ENCODE data around the gene TP63.

TP63 gene

DNA sequence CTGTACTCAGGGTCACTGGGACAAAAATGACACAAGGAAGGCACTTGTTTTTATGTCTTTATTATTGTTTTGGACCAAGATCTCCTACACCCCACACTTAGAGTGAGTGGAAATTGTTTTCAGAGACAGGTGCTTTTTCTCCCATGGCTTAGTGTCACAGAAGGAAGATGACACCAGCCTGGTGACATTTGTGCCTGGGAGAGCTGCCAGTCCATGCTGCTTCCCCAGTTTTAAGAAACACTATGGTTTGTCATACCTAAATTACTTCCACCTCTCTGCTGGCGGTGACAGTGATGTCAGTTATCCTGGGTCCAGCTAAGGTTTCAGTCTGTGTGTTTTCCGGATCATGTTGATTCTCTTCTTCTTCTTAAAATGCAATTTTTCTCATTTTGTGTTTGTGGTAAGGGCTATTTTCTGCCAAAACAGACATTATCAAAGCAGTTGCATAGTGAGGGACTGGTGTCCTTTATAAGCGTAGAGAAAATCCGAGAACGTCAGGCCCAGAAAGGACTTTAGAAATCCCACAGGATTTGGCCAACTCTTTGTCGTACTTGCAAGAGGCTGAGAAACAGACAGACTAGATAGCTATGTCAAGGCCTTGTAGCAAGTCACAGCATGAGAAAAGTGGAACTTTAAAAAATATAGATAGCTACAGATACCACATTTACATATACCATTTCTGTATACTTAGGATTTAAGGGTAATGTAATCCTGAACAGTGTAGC, 149.5 kb downstream of the TP63 start:
- no peaks in the 10 kb centered on the region for H3K27me3 ChIP-seq (ENCODE audit: insufficient read depth, poor library complexity, severe bottlenecking)
- TF ChIP-seq POLR2AphosphoS5 (IDR thresholded peaks at IDR 0.05; ENCODE audit: low read depth) (no peak), GABPA (IDR thresholded peaks at IDR 0.05; ENCODE audit: low read depth) (no peak), SPI1 (IDR thresholded peaks at IDR 0.05; ENCODE audit: borderline replicate concordance, low read depth) (no peak)
- TF ChIP-seq, protein P1, sequence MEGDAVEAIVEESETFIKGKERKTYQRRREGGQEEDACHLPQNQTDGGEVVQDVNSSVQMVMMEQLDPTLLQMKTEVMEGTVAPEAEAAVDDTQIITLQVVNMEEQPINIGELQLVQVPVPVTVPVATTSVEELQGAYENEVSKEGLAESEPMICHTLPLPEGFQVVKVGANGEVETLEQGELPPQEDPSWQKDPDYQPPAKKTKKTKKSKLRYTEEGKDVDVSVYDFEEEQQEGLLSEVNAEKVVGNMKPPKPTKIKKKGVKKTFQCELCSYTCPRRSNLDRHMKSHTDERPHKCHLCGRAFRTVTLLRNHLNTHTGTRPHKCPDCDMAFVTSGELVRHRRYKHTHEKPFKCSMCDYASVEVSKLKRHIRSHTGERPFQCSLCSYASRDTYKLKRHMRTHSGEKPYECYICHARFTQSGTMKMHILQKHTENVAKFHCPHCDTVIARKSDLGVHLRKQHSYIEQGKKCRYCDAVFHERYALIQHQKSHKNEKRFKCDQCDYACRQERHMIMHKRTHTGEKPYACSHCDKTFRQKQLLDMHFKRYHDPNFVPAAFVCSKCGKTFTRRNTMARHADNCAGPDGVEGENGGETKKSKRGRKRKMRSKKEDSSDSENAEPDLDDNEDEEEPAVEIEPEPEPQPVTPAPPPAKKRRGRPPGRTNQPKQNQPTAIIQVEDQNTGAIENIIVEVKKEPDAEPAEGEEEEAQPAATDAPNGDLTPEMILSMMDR (IDR thresholded peaks at IDR 0.05; ENCODE audit: insufficient read depth, low read length), result no peak
- TF ChIP-seq, protein P2, sequence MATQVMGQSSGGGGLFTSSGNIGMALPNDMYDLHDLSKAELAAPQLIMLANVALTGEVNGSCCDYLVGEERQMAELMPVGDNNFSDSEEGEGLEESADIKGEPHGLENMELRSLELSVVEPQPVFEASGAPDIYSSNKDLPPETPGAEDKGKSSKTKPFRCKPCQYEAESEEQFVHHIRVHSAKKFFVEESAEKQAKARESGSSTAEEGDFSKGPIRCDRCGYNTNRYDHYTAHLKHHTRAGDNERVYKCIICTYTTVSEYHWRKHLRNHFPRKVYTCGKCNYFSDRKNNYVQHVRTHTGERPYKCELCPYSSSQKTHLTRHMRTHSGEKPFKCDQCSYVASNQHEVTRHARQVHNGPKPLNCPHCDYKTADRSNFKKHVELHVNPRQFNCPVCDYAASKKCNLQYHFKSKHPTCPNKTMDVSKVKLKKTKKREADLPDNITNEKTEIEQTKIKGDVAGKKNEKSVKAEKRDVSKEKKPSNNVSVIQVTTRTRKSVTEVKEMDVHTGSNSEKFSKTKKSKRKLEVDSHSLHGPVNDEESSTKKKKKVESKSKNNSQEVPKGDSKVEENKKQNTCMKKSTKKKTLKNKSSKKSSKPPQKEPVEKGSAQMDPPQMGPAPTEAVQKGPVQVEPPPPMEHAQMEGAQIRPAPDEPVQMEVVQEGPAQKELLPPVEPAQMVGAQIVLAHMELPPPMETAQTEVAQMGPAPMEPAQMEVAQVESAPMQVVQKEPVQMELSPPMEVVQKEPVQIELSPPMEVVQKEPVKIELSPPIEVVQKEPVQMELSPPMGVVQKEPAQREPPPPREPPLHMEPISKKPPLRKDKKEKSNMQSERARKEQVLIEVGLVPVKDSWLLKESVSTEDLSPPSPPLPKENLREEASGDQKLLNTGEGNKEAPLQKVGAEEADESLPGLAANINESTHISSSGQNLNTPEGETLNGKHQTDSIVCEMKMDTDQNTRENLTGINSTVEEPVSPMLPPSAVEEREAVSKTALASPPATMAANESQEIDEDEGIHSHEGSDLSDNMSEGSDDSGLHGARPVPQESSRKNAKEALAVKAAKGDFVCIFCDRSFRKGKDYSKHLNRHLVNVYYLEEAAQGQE (IDR thresholded peaks at IDR 0.05; ENCODE audit: insufficient replicate concordance, low read depth), result no peak
- H3K27ac ChIP-seq (replicated peaks), result no peak overlapping the region
- H3K4me3 ChIP-seq (replicated peaks; ENCODE audit: insufficient read depth, low read length), result no peak overlapping the region
- no peak for DNase-seq (ENCODE audit: low read depth in 1 of 2, low spot score in 1 of 2)

DNA sequence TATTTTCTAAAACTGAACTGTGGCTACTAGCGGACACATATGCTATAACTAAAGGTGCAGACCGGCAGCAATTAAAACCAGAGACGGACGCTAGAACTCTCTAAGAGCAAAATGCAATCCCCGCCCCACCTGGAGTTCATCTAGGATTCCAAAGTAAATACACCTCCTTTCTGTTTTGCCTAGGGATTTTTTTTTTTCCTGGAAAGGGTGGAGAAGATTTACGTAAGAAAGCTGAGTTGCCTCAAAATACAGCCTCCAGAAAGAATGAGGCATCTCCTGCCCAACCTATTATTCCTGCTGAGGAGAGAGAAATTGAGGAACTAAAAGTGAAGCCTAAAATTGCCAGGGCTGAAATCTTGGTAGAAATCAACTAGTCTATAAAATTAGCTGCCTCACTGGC, 150.2 kb downstream of the TP63 start:
- no peak overlapping the region for H3K27ac ChIP-seq (replicated peaks)
- no peaks in the 10 kb centered on the region for H3K27me3 ChIP-seq (ENCODE audit: insufficient read depth, poor library complexity, severe bottlenecking)
- TF ChIP-seq POLR2AphosphoS5 (IDR thresholded peaks at IDR 0.05; ENCODE audit: low read depth), result no peak
- TF ChIP-seq, protein P2 (IDR thresholded peaks at IDR 0.05; ENCODE audit: insufficient replicate concordance, low read depth), result no peak
- no peak for TF ChIP-seq GABPA (IDR thresholded peaks at IDR 0.05; ENCODE audit: low read depth)
- TF ChIP-seq, protein P1 (IDR thresholded peaks at IDR 0.05; ENCODE audit: insufficient read depth, low read length), result no peak
- TF ChIP-seq SPI1 (IDR thresholded peaks at IDR 0.05; ENCODE audit: borderline replicate concordance, low read depth), result no peak
- H3K4me3 ChIP-seq (replicated peaks; ENCODE audit: insufficient read depth, low read length), result no peak overlapping the region
- no peak for DNase-seq (ENCODE audit: low read depth in 1 of 2, low spot score in 1 of 2)

DNA sequence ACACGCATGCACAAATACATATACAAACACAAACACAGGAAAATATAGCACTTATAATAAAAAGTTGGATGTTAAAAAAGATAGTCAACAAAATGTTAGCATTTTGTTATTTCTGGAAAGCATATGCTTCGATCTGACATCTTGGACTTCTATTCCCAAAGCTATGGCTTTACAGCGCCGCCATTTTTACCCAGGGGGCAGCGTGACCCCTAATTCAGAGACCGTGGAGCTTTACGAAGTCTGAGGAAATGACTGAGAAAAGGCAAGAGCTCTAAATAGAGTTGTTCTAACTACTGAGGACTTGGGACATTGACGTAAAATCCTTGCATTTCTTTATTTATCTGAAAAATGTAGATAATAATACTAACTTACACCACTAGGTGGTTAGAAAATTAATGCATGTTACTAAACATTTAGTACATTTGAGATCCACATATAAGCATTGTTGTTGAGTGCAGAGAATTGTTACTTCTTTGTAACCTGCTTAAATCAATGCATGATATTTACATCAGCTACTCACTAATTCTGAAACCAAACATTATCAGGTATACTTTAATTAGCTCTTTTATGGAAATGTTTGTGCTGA, 155.4 kb downstream of the TP63 start:
- no peak overlapping the region for H3K27ac ChIP-seq (replicated peaks)
- no peak for DNase-seq (ENCODE audit: low read depth in 1 of 2, low spot score in 1 of 2)
- no peaks in the 10 kb centered on the region for H3K27me3 ChIP-seq (ENCODE audit: insufficient read depth, poor library complexity, severe bottlenecking)
- TF ChIP-seq, protein P2 (IDR thresholded peaks at IDR 0.05; ENCODE audit: insufficient replicate concordance, low read depth), result no peak
- no peak for TF ChIP-seq POLR2AphosphoS5 (IDR thresholded peaks at IDR 0.05; ENCODE audit: low read depth)
- TF ChIP-seq SPI1 (IDR thresholded peaks at IDR 0.05; ENCODE audit: borderline replicate concordance, low read depth), result no peak
- TF ChIP-seq, protein P1 (IDR thresholded peaks at IDR 0.05; ENCODE audit: insufficient read depth, low read length), result no peak
- no peak for TF ChIP-seq GABPA (IDR thresholded peaks at IDR 0.05; ENCODE audit: low read depth)
- H3K4me3 ChIP-seq (replicated peaks; ENCODE audit: insufficient read depth, low read length), result no peak overlapping the region
